Omental fat pad (tissue), 4 donors: Measurements from ENCODE around the gene TRIM44. TPM values are rescaled to one million over a fixed set of nuclear protein-coding genes. Genes with fewer than 3 reads are reported as not detected.

Experiments used
- ATAC-seq: fragments of 150-250 bp; one replicate; pipeline ENCODE4 v1.9.1; 2016; ENCODE audit warnings: mild to moderate bottlenecking, moderate library complexity; ENCODE audit not compliant: low FRiP score
- DNase-seq: peaks from one replicate; pipeline ENCODE4 v3.0.0-alpha.2; 2019; ENCODE audit warnings: low spot score
- total RNA-seq, 4 donors: library from RNA; depleted of rRNA; stranded (reverse); fragments of >200 nt; gene quantifications; one replicate each; pipeline ENCODE4 v1.1.0, GENCODE V29; 2016
- TF ChIP-seq, protein P1 (sequence below), 3 donors: fragments of 450-650 bp; IDR thresholded peaks; one replicate each; pipeline ENCODE4 v1.5.1; 2016 to 2017; ENCODE audit warnings: antibody characterized with exemption in 3 of 3, mild to moderate bottlenecking in 3 of 3, moderate library complexity in 2 of 3

TRIM44 gene
- total RNA-seq, 4 donors from 2014 or later: 47.3 to 64.0 (median 52.1) TPM

DNA sequence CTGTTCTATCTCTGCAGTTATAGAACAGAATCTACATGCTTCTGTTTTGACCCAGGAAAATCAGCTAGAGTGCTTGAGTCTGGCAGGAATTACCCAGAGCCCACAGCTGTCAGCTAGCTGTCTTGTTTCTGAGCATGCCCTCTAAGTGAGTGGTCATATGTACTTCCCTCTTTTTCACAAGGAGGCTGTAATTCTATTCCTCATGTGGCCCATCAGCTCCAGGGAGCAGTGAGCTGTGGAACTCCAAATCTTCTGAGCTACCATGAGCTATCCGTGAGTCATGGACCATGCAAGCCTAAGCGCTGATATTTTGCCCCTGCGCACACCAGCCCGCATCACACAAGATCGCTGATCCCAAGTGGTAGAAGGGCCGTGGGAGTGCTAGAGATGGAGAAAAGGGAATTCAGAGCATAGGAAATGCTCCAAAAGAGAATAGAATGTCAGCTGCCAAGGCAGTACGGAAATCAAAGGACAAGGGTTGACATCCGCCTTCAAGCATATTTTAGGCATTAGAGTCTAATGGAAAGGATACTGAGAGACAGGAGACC is 38.9 kb upstream of the TRIM44 start:
- TF ChIP-seq, protein P1, sequence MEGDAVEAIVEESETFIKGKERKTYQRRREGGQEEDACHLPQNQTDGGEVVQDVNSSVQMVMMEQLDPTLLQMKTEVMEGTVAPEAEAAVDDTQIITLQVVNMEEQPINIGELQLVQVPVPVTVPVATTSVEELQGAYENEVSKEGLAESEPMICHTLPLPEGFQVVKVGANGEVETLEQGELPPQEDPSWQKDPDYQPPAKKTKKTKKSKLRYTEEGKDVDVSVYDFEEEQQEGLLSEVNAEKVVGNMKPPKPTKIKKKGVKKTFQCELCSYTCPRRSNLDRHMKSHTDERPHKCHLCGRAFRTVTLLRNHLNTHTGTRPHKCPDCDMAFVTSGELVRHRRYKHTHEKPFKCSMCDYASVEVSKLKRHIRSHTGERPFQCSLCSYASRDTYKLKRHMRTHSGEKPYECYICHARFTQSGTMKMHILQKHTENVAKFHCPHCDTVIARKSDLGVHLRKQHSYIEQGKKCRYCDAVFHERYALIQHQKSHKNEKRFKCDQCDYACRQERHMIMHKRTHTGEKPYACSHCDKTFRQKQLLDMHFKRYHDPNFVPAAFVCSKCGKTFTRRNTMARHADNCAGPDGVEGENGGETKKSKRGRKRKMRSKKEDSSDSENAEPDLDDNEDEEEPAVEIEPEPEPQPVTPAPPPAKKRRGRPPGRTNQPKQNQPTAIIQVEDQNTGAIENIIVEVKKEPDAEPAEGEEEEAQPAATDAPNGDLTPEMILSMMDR (IDR thresholded peaks at IDR 0.05): no peak
- ATAC-seq (no peak), DNase-seq (no peak)

DNA sequence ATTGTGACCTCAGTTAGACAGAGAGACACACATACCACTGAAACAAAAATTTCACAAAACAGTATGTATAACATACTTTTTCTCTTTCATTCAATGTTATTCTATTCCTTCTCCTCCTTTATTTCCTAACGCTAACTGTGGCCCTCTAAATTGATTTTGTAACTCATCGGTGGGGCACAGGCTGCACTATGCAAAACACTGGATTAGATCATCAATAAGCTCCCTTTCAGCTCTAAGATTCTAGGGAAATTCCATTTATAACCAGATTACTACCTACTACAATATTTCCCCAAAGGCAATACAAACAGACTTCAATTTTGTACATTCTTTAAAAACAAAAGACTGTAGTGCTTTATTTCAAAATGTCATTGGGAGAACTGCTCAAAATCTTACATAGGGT is 38.3 kb upstream of the TRIM44 start:
- no peak for ATAC-seq
- TF ChIP-seq, protein P1 (IDR thresholded peaks at IDR 0.05): no peak

GRCh38 chr11:35624781-35625180 is 37.8 kb upstream of the TRIM44 start:
- TF ChIP-seq, protein P1 (IDR thresholded peaks at IDR 0.05): no peak
- DNase-seq: no peak
- no peak for ATAC-seq

More for the DNA sequence above, 38.3 kb upstream of the TRIM44 start:
- no peak for DNase-seq

DNA sequence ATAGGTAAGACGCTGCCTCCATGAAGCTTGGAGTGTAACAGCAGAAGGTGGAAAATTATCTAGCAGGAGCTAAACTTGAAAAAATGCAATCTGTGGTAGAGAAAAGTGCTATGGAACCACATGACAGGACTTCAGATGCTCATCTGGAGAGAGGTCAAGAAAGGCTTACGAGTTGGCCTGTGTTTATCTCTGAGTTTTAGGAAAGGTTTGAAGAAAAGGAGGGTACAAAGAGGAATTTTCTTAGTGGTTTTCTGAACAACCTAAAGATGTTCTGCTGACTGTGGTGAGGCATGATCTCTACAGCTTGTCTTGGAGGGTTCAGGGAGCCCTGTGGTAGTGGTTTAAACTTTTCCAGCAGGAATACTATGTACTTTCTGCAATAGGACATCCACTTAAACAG is 36.1 kb upstream of the TRIM44 start:
- no peak for ATAC-seq
- TF ChIP-seq, protein P1 (IDR thresholded peaks at IDR 0.05): no peak
- DNase-seq: no peak

DNA sequence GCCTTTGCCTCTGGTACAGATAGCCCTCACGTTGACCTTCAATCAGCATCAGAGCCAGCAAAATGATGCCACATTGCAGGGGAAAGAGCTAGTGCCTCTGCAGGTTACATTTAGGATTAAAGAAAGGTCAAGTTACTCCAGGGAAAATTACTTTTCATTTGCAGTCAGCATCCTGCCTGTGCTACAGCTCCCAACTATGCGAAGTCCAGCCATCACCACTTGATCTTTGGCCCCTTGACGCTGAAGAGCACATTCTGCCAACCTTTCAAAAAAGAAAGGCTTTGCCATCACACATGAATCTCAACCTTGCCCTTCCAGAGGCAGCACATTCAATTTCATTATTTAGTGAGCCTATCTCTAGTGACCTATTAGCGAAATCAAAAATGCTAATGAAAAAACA is 33.1 kb upstream of the TRIM44 start:
- ATAC-seq: no peak
- no peak for DNase-seq
- TF ChIP-seq, protein P1 (IDR thresholded peaks at IDR 0.05): no peak

DNA sequence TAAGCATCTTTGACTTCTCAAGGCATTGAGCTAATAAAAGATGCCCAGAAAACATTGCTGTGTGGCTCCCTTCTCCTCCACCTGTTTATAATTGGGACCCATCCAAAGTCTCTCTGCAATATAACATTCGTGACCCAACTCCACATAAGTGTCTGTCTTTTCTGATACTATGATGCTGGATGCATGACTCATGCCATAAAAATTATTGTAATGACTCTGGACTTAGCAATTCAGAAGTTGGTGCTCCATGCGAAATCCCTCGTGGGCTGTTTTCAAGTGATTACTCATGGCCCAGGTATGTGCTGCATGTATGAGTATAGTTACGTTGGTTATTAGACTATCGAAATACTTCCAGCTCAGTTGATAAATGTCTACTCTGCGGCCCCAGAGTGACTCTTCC is 32.7 kb upstream of the TRIM44 start:
- peak; percentile 98 for ATAC-seq
- TF ChIP-seq, protein P1 (IDR thresholded peaks at IDR 0.05): no peak
- DNase-seq: peak; percentile 30

DNA sequence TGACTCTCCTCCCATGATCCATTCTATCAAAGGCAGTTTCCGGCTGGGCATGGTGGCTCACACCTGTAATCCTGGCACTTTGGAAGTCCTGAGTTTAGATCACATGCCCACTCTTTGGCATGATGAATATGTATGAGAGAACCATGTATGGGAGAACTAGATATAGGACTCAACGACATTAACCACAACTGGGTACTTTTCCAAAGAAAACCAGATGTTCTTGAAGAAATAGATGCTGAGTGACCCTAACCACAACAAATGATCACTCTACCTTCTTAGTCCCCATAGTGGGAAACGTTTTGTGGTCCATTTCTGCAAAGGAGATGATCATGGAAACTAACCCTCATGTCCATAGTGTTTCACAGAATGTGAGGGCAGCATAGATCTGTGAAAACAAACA is 30.7 kb upstream of the TRIM44 start:
- no peak for ATAC-seq
- no peak for DNase-seq
- TF ChIP-seq, protein P1 (IDR thresholded peaks at IDR 0.05): no peak
